Neural progenitor cell (in vitro differentiated cells): Measurements from ENCODE around the gene DLGAP5.

ENCODE experiments used
- CTCF ChIP-seq: fragments of 200-600 bp; sonication (generic); IDR thresholded peaks from 2 replicates; pipeline ENCODE4 v1.5.1; 2017; ENCODE audit warnings: antibody characterized with exemption, mild to moderate bottlenecking
- EZH2 ChIP-seq: fragments of 200-600 bp; sonication (generic); IDR thresholded peaks from 2 replicates; pipeline ENCODE4 v1.6.1; 2017; ENCODE audit warnings: antibody characterized with exemption, mild to moderate bottlenecking, moderate library complexity
- EZH2phosphoT487 ChIP-seq: fragments of 200-600 bp; sonication (generic); IDR thresholded peaks from 2 replicates; pipeline ENCODE4 v1.6.1; 2017; ENCODE audit warnings: antibody characterized with exemption

- TF ChIP-seq CTCF (no peak), EZH2 (no peak), EZH2phosphoT487 (no peak)
Observed at GRCh38 chr14:55180434-55180833, 11.0 kb downstream of the DLGAP5 start.
